GM18520 (cell line): ENCODE results near the gene EIF3L.

ENCODE experiments used
- ATAC-seq: cut with Tn5 transposase; IDR thresholded peaks from one replicate; pipeline ENCODE4 v1.9.1; 2021; ENCODE audit not compliant: unreplicated experiment

The EIF3L gene

DNA sequence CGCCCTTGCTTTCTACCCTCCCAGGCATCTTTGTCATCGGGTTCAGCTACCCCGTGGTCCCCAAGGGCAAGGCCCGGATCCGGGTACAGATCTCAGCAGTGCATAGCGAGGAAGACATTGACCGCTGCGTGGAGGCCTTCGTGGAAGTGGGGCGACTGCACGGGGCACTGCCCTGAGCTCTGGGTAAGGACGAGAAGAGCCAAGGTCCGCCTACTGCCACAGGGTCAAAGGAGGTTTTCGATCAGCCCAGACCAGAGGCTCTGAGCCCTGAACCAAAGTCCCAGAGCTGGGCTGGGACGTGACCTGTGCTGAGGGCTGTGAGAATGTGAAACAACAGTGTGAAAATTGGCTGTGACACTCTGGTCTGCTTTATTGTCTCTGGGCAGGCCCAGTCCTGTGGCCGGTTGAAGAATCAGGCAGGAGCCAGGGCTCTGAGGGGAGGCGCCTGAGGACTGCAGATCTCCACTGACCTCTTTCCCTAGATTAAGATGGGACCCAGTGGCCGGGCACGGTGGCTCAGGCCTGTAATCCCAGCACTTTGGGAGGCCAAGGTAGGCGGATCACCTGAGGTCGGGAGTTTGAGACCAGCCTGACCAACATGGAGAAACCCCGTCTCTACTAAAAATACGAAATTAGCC, 32.6 kb upstream of the EIF3L start:
- ATAC-seq, result no peak

DNA sequence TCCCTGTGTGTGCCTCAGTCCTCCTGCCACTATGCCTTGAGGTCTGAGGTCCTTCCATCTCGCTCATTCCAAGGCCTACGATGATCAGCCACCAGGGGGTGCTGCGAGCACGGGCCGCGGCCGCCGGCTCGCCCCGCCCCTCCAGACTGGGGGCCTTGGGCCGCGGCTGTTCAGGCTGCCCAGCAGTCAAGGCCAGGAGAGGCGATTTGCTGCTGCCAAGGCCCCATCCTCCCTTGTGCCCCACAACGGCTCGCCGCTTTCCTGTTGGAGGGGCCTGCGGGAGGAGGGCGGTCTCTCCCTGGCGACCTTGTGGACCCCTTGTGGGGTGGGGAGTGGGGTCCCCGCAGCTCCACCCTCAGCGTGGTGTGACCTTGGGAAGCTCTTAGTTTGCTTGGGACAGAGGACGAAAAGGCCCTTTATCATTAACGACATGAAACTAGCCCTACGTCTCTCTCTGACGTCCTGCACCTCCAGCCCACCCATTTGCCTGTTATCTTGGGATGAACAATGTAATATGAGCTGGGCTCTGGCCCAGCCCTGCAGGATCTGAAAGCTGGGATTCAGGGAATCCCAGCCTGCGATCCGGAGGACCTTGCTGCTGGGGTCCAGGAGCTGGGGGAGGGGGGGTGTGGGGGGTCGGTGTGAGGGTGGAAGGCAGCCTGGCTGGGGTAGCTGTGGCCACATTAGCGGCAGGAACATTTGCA, 31.4 kb upstream of the EIF3L start:
- ATAC-seq, result no peak

DNA sequence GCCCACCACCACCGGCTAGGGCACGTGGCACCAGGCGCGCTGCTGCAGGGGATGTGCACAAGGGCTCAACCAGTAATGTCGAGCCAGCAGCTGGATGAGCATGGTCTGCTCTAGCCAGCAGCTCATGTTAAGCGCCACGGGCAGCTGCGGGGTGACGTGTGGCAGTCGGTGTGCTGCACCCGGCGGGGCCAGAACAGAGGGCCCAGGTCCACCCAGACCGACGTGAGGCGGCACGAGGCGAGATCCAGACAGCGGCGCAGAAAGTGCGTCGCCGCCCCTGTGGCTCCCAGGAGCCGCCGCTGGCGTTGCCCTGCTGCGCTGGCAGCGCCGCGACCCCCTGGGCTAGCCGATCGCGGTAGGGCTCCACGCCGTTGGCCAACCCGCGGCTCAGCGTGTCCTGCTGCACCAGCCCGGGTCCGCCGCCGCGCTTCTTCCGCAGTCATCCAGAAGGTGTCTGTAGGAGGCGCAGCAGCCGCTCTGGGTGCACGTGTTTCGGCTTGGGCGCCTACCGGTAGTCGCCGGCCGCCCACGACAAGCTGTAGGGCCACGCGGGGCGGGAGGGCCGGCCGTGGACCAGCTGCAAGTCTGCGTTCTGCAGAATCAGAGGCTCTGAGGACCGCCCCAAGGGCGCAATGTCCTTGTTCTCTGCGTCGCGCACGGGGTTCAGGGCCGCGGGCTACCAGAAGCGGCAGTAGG, 30.7 kb upstream of the EIF3L start:
- no peak for ATAC-seq

DNA sequence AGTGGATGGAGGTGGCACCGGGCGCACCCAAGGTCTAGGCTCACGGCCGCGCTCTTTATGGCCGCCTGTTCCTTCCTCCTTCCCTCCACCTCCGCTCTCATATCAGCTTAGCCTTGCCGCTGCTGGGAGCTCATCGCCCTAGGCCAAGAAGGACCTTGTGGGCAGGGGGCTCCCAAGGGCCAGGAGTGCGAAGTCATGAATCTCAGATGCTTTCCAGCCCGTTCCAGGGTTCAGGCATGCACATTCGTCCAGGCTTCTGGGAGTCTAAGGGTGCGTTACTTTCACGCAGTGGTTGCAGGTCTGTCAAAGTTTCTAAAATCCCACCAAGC, 30.1 kb upstream of the EIF3L start:
- no peak for ATAC-seq

DNA sequence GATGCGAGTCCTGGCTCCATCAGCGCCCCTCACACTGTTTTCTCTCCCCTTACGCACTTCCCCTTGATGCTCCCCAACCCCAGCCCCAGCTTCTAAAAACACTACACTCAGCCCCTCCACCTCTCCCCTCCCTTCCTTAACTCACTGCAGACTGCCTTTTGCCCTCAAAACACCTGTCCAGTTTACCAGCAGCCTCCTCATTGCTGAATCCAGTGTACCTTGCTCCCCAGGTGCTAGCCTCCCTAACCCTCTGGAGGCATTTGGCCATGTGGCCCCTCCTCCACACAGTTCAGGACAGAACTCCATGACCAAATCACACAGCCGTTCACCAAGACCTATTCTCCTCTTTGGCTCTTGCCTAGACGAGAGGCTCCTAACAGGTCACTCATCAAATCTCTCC, 28.9 kb upstream of the EIF3L start:
- ATAC-seq, result no peak

DNA sequence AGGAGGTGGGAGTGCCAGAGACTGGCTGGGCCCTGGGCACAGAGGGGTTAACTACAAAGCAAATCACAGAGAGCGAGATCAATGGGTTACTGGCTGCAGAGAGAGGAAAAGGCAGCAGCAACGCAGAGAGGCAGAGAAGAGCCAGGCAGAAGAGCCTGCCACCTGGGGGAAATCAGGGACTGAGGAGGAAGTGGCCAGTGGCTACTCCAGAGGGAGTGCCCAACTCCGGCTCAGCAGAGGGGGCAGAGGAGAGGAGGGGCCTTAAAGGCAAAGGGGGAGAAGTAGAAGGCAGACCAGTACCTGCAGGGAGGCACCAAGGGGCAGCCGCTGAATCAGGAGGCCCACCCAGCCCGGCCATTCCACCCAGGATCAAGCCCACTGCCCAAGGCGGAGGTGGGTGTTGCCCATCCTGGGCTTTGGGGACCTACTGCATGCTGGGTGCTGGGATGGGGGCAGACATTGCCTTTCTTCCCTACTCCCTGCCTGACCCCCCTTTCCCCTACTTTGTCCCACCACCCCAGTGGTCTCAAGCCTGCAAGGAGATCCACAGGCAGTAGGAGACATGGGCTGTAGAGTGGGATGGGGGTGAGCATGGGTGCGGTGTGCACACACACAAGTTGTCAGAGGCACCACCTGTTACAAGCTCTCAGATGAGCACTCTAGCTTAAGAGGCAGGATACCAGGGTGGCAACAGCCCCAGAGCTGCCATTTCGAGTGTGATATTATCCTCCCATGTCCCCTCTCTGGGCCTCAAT, 27.0 kb upstream of the EIF3L start:
- no peak for ATAC-seq

DNA sequence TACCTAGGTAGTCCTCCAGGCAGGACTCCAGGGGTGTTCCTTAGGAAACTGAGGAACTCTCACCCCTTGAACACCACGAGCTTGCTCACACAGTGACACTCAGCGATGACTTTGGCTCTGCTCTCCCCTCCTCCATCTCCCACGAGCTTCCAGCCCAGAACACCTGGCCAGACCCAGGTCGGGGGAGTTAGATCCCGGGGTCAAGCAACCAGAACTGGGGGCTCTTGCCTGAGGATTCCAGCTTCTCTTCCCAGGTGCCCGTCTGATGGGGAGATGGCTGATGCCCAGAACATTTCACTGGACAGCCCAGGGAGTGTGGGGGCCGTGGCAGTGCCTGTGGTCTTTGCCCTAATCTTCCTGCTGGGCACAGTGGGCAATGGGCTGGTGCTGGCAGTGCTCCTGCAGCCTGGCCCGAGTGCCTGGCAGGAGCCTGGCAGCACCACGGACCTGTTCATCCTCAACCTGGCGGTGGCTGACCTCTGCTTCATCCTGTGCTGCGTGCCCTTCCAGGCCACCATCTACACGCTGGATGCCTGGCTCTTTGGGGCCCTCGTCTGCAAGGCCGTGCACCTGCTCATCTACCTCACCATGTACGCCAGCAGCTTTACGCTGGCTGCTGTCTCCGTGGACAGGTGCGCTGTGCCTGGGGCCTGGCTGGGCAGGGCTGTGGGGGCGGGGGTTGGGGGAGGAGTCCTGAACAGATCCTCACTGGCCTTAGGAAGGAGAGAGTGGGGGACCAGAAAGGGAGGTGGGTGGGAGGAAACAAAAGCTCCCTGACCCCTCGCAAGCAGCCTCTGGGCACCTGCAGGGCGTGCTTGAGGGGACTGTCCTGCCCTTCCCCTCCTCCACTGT, 25.9 kb upstream of the EIF3L start, which contains the start of gene GALR3:
Gene GALR3 (plus strand): TSS at position 249 of the 852 bp plus-strand sequence. CDS start 25 bp downstream, at position 274.
- no peak for ATAC-seq

DNA sequence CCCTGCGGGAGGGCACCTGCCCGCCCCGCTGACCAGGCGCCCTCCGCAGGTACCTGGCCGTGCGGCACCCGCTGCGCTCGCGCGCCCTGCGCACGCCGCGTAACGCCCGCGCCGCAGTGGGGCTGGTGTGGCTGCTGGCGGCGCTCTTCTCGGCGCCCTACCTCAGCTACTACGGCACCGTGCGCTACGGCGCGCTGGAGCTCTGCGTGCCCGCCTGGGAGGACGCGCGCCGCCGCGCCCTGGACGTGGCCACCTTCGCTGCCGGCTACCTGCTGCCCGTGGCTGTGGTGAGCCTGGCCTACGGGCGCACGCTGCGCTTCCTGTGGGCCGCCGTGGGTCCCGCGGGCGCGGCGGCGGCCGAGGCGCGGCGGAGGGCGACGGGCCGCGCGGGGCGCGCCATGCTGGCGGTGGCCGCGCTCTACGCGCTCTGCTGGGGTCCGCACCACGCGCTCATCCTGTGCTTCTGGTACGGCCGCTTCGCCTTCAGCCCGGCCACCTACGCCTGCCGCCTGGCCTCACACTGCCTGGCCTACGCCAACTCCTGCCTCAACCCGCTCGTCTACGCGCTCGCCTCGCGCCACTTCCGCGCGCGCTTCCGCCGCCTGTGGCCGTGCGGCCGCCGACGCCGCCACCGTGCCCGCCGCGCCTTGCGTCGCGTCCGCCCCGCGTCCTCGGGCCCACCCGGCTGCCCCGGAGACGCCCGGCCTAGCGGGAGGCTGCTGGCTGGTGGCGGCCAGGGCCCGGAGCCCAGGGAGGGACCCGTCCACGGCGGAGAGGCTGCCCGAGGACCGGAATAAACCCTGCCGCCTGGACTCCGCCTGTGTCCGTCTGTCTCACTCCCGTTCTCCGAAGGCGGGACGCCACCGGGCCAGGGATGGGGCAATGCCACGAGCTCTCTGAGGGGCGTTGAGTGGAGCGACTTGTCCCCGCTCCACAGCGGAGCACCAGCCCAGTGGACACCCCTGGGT, 24.3 kb upstream of the EIF3L start:
- ATAC-seq, result no peak

DNA sequence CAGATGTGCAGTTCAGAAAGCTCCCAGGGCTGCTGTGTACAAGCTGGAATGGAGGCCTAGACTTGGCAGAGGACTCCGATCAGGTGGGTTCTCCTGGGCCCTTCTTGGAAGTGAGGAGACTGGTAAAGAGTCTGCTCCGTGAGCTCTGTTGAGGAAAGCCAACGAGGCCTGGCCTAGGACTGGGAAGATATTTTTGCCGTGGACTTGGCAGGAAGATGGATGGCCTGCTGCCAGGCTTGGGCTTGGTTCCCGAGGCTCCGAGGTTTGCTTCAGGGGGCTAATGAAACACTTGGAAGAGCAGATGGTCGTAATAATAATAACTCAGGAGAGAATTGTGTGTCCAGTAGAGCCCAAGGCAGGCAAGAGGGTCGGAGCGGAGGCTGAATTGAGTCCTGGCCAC, 22.2 kb upstream of the EIF3L start:
- no peak for ATAC-seq

DNA sequence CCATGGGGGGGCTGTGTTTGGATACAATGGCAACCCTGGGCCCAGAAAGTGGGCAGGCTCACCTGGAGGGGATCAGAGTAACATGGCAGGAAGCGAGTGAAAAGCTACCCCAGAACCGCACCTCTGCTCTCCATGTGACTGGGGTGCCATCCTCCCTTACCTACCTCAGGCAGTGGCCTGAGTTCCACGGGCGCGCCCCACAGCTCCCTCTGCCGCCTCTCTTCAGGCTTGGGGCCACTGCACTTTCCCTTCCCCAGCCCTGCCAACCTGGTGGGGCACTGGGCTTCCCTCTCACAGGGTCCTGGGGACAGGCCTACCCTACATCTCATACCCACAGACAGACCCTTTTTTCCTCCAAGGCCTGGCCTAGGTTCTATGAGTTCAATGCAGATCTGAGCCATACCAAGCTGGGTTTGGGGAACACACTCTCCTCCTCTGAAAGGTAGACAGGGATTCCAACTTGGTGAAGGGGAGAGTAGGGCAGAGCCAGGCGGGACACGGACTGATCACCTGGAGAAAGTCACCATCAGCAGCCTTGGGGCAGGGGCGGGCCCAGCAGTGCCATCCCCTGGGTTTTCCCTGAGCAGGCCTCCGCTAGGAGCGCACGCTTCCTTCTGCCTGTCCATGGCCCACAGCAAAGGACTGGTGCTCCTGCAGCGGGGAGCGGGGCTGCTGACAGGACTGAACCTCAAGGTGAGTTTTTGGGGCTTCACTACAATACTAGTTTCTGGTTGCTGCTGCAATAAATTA, 19.0 kb upstream of the EIF3L start:
- ATAC-seq, result no peak

DNA sequence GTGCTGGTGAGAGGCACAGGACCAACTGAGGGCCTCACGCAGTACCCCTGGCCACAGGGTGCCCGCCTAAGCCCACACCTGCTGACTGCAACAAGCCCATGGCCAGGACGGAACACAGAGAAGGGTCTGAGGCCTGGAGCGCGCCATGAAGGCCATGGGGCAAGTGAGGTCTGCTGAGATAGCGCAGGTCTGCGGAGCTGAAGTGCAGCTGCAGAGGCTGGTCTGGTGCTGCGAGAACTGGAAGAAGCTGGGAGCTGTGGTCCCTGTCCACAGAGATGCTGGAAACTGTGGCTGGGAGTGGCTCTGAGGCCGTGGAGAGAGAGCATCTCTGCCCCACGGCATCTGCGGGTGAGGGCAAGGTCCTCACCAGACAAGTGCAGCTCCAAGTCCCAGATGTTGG, 17.7 kb upstream of the EIF3L start:
- no peak for ATAC-seq

DNA sequence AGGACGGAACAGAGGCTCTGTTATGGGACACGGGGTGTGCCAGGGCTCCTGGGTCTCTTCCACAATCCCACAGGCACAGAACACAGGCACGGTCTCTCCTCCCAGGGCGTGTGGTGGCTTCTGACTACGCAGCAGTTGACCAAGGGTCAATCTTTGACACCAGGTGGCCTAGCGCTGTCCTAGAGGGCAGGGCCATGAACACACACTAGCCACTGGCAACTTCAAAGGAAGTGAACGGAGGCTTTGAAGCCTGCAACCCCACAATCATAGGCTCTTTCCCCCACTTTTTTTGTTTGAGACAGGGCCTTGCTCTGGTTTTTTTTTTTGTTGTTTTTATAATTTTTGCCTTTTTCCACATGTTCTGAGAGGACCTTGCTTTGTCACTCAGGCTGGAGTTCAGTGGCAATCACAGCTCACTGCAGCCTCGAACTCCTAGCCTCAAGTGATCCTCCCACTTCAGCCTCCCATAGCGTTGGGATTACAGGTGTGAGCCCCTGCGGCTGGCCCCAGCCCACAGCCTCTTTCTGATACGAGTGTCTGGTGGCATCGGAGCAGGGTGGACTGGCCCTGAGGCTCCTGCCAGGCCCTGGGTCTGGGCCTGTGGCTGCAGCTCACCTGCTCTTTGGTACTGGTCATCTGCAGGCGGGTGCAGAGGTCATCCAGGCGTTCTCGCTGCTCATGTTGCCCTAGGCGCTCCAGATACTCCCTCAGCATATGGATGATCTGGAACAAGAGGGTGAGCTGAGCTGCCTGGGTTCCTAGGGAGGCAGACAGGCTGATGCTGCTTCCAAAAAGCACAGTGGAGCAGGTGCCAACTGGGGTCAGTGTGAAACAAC, 17.0 kb upstream of the EIF3L start:
- no peak for ATAC-seq

DNA sequence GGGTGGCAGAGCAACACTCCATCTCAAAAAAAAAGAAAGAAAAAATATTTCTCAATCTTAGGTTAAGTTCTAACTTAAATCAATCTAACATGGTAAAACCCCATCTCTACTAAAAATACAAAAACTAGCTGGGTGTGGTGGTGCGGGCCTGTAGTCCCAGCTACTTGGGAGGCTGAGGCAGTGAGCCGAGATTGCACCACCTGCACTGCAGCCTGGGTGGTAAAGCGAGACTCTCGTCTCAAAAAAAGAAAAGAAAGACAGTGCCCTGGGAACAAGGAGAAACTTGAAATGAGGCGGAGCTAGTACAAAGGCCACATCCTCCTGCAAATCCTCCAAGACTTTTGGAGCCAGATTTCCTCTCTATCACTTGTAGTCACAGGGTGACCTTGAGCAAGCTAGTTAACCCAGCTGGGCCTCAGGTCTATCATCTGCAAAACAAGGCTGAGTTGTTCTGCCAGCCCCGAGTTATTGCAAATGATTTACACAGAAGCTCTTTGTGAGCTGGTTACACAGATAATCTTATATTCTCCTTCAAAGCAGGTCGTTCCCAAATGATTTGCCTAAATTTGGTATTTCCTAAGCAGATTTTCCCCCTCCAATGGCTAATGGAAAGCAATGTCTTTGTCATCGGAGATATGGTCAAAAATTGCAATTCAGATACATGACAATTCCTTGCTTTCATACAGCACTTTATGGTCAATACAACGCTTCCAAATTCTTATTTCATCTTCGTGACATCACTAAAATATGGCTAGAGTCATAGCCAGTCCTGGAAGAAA, 7.0 kb upstream of the EIF3L start:
- ATAC-seq, result no peak

DNA sequence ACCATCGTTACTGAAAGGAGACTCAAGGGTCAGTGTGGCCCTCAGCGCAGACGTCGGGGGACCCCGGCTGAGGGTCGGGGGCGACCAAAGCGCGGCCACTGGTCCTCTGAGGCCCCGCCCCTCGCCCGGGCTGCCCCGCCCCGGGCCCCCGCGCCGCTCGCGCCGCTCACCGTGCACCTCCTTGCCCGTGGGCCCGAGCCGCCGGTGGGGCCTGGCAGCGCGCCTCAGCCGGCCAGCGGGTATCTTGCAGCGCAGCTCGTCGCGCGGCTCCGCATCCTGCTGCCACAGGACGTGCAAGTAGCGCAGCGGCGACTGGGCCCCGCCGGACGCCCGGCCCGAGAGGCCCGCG, 5.5 kb upstream of the EIF3L start:
- ATAC-seq, result peak; percentile 32

DNA sequence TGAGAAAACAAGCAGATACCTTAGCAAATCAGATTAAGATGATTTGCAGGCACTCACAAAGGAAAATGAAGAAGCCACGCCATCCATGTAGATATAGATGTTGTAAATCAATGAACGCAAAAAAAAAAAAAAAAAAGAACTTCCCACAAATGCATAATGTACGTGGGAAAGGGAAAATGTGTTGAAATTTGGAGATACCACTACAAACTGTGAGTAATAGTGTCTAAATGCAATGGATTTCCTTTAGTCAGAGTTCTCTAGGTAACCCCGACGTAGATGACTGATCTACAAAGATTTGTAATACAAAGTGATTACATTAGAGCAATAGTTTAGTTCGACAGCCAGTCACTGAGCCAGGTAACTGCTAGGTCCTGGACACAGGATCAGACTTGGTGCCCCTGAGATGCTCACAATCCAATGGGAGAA, 4.3 kb upstream of the EIF3L start:
- no peak for ATAC-seq

DNA sequence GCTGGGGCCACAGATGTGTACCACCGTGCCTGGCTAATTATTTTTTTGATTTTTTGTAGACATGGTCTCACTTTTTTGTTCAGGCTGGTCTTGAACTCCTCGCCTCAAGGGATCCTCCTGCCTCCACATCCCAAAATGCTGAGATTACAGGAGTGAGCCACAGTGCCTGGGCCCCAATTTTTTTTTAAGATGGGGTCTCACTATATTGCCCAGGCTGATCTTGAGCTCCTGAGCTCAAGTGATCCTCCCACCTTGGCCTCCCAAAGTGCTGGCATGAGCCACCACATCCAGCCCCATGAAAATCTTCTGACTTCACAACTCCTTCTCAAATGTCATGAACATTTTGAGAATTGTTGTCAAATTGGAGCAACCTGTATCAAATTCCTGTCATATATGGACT, 2.8 kb upstream of the EIF3L start:
- no peak for ATAC-seq

DNA sequence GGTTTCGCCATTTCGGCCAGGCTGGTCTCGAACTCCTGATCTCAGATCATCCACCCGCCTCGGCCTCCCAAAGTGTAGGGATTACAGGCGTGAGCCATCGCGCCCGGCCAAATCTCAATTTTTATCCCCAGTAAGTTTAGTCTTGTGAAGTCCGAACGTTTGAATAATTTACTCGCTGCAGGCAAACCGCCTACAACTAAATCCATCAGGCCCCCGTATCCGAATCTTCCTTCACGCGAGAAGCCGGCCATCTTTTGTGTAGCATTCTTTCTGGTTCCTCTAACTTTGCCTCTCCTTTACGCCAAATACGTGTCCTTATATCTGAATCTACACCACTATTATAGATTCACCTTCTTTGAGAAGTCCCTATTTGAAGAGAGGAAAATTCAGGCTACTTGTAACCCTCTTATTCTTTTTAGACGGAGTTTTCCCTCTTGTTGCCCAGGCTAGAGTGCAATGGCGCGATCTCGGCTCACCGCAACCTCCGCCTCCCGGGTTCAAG, 581 bp upstream of the EIF3L start:
- no peak for ATAC-seq
